Endothelial cell of umbilical vein (primary cell): Measurements from ENCODE around the gene OTULIN. TPM values are rescaled to one million over a fixed set of nuclear protein-coding genes. Genes with fewer than 3 reads are reported as not detected.

Source experiments
- BruUV-seq: library from RNA; stranded (reverse); fragments of 400-500 nt; replicated peaks from 2 replicates; lab custom pipeline; 2021; lab: Mats Ljungman, UMichigan
- CTCF ChIA-PET: fragments of 300-600, 350-600 bp; sonication (Branson Sonifier 250); formaldehyde crosslinking; loops from one replicate; lab custom pipeline; 2021; ENCODE audit warnings: antibody characterized with exemption, inconsistent platforms; lab: Charles Lee
- POLR2A ChIA-PET: fragments of 300-600, 350-600 bp; sonication (Branson Sonifier 250); formaldehyde crosslinking; loops from one replicate; lab custom pipeline; 2021; ENCODE audit warnings: antibody characterized with exemption, inconsistent platforms; lab: Charles Lee
- DNase-seq: peaks from one replicate; pipeline ENCODE4 v3.0.0-alpha.2; 2011; ENCODE audit warnings: low read depth, low spot score
- FAIRE-seq: peaks from 2 replicates; lab custom pipeline; 2011; peaks lifted over from hg19 to GRCh38; lab: Jason Lieb, UNC
- H2AFZ ChIP-seq: 2 replicates; pipeline ENCODE4 v1.6.0; 2012; ENCODE audit warnings: low read depth, low read length, control low read depth, inconsistent platforms
- H3K27ac ChIP-seq: 2 replicates; pipeline ENCODE4 v1.5.1; 2011; ENCODE audit warnings: low read depth, mild to moderate bottlenecking, control low read depth, low read length, moderate library complexity; ENCODE audit not compliant: insufficient read depth
- H3K27me3 ChIP-seq, 2 experiments: 2 replicates each; pipeline versions ENCODE4 v1.6.0 to v1.6.1; 2011; ENCODE audit warnings: low read length in 2 of 2, mixed read lengths in 1 of 2; ENCODE audit not compliant: control insufficient read depth in 2 of 2, insufficient read depth in 2 of 2
- H3K36me3 ChIP-seq, 2 experiments: 2 replicates in 1 of 2; 3 replicates in 1 of 2; pipeline ENCODE4 v1.5.1; 2011; ENCODE audit warnings: low read length in 2 of 2, mild to moderate bottlenecking in 1 of 2, moderate library complexity in 1 of 2; ENCODE audit not compliant: control insufficient read depth in 2 of 2, insufficient read depth in 2 of 2; ENCODE audit errors: extremely low read depth in 1 of 2
- H3K4me1 ChIP-seq: 3 replicates; pipeline ENCODE4 v1.5.1; 2011; ENCODE audit warnings: mild to moderate bottlenecking, low read length; ENCODE audit not compliant: control insufficient read depth, insufficient read depth; ENCODE audit errors: extremely low read depth
- H3K4me2 ChIP-seq: 2 replicates; pipeline ENCODE4 v1.6.1; 2011; ENCODE audit warnings: low read length, control low read depth, mixed read lengths; ENCODE audit not compliant: insufficient read depth
- H3K4me3 ChIP-seq, 3 experiments: fragments of 200-600 bp in 1 of 3; sonication (generic), shearing (Covaris generic) in 1 of 3; replicated peaks in 1 of 3; 2 replicates each; pipeline ENCODE4 v1.5.1; 2011 to 2016; ENCODE audit warnings: control low read depth in 3 of 3, low read length in 3 of 3, mild to moderate bottlenecking in 2 of 3, inconsistent platforms in 1 of 3, low read depth in 1 of 3, moderate library complexity in 1 of 3; ENCODE audit not compliant: insufficient read depth in 1 of 3
- H3K79me2 ChIP-seq: 2 replicates; pipeline ENCODE4 v1.6.0; 2012; ENCODE audit warnings: low read length, inconsistent platforms; ENCODE audit not compliant: control insufficient read depth, insufficient read depth
- H3K9ac ChIP-seq: replicated peaks from 2 replicates; pipeline ENCODE3; 2011; ENCODE audit warnings: low read length, control low read depth; ENCODE audit not compliant: insufficient read depth; ENCODE audit errors: extremely low read depth
- H3K9me1 ChIP-seq: replicated peaks from 3 replicates; pipeline ENCODE4 v1.6.0; 2011; ENCODE audit warnings: mild to moderate bottlenecking, low read length; ENCODE audit not compliant: control insufficient read depth, insufficient read depth; ENCODE audit errors: extremely low read depth
- H3K9me3 ChIP-seq: replicated peaks from 2 replicates; pipeline ENCODE4 v1.5.1; 2012; ENCODE audit warnings: low read length, inconsistent platforms; ENCODE audit not compliant: control insufficient read depth, insufficient read depth
- H4K20me1 ChIP-seq: replicated peaks from 2 replicates; pipeline ENCODE3; 2011; ENCODE audit warnings: mild to moderate bottlenecking, low read length; ENCODE audit not compliant: control insufficient read depth, insufficient read depth; ENCODE audit errors: extremely low read depth
- EZH2 ChIP-seq: IDR thresholded peaks from 2 replicates; pipeline ENCODE4 v1.6.1; 2012; ENCODE audit warnings: borderline replicate concordance, low read depth, mild to moderate bottlenecking, moderate library complexity, low read length, inconsistent platforms; ENCODE audit not compliant: severe bottlenecking
- FOS ChIP-seq: IDR thresholded peaks from 2 replicates; pipeline ENCODE4 v1.6.1; 2011; ENCODE audit warnings: mild to moderate bottlenecking, low read length, moderate library complexity, borderline replicate concordance; ENCODE audit not compliant: insufficient read depth
- GATA2 ChIP-seq: IDR thresholded peaks from 2 replicates; pipeline ENCODE4 v1.7.0; 2011; ENCODE audit warnings: low read depth, mild to moderate bottlenecking, moderate library complexity, mixed read lengths, low read length; ENCODE audit not compliant: insufficient read length, insufficient read depth
- JUN ChIP-seq: IDR thresholded peaks from 2 replicates; pipeline ENCODE4 v1.6.1; 2011; ENCODE audit warnings: borderline replicate concordance, low read depth; ENCODE audit not compliant: insufficient read length, insufficient read depth
- MAX ChIP-seq: IDR thresholded peaks from 2 replicates; pipeline ENCODE4 v1.6.1; 2011; ENCODE audit not compliant: insufficient read depth, insufficient read length
- MYC ChIP-seq: IDR thresholded peaks from one replicate; pipeline ENCODE4 v1.6.1; 2011; ENCODE audit warnings: mild to moderate bottlenecking, low read depth, low read length
- POLR2A ChIP-seq: IDR thresholded peaks from 2 replicates; pipeline ENCODE4 v1.6.1; 2012; ENCODE audit warnings: low read depth, mild to moderate bottlenecking, control low read depth, low read length
- POLR2AphosphoS5 ChIP-seq: IDR thresholded peaks from 2 replicates; pipeline ENCODE4 v1.6.1; 2012; ENCODE audit warnings: low read depth, mild to moderate bottlenecking, control low read depth, low read length, moderate library complexity; ENCODE audit not compliant: insufficient read depth
- dilution Hi-C: fragments of 300-500 bp; cut with MboI; formaldehyde crosslinking; loops from one replicate; pipeline ENCODE4 v1.15.0; 2019; ENCODE audit warnings: low sequenced_read_pairs; ENCODE audit not compliant: extremely low pct_ligation_motif_present
- intact Hi-C: fragments of 100-400 bp; cut with micrococcal nuclease; formaldehyde crosslinking; loops from one replicate; pipeline ENCODE4 v1.10.0; 2022
- polyA plus RNA-seq, 4 experiments: library from polyadenylated mRNA; depleted of rRNA in 3 of 4; stranded (reverse) in 3 of 4; unstranded in 1 of 4; fragments of >200 nt; gene quantifications; 2 replicates each; pipeline versions ENCODE4 v1.2.1 to v1.2.3, GENCODE V29; 2011 to 2012; ENCODE audit warnings: missing spikeins in 1 of 4
- total RNA-seq: library from RNA; stranded (reverse); gene quantifications from 2 replicates; pipeline ENCODE4 v1.2.3, GENCODE V29; 2021
- TF ChIP-seq, protein P1 (sequence below), 2 donors: IDR thresholded peaks; 1 replicate in 1 of 2; 2 replicates in 1 of 2; pipeline ENCODE4 v1.5.1; 2011; ENCODE audit warnings: low read length in 2 of 2, mild to moderate bottlenecking in 2 of 2, moderate library complexity in 2 of 2, control low read depth in 1 of 2, inconsistent platforms in 1 of 2, low read depth in 1 of 2; ENCODE audit not compliant: insufficient read depth in 1 of 2; ENCODE audit errors: extremely low read depth in 1 of 2

The OTULIN gene
- total and polyA plus RNA-seq, 2 donors (not counting 3 experiments of a cell fraction or from before 2014, with no cell fraction given), result 7.8 to 30.2 TPM

GRCh38 chr5:14683906-14684455 is 19.5 kb downstream of the OTULIN start:
- FAIRE-seq, result no peak
- H3K27me3 ChIP-seq, result no peaks in the 10 kb centered on the region
- H3K4me1 ChIP-seq, result no peaks in the 10 kb centered on the region
- no TSS peak for BruUV-seq
- H4K20me1 ChIP-seq, result no peaks in the 10 kb centered on the region
- no peak overlapping the region for H3K9ac ChIP-seq
- DNase-seq, result no peak
- ChIA-PET POLR2A (no interaction called here), CTCF (interaction anchor here (0.6 to 4.5 kb wide), 9 partner anchors 11 to 330 kb away, joined by 3 to 94 read pairs (median 22); no protein-coding TSS in a partner anchor)
- H3K9me1 ChIP-seq, result no peaks in the 10 kb centered on the region
- TF ChIP-seq MAX (no peak), POLR2AphosphoS5 (no peak), JUN (no peak), EZH2 (no peak), MYC (no peak), GATA2 (no peak), POLR2A (no peak), FOS (no peak)
- TF ChIP-seq, protein P1, sequence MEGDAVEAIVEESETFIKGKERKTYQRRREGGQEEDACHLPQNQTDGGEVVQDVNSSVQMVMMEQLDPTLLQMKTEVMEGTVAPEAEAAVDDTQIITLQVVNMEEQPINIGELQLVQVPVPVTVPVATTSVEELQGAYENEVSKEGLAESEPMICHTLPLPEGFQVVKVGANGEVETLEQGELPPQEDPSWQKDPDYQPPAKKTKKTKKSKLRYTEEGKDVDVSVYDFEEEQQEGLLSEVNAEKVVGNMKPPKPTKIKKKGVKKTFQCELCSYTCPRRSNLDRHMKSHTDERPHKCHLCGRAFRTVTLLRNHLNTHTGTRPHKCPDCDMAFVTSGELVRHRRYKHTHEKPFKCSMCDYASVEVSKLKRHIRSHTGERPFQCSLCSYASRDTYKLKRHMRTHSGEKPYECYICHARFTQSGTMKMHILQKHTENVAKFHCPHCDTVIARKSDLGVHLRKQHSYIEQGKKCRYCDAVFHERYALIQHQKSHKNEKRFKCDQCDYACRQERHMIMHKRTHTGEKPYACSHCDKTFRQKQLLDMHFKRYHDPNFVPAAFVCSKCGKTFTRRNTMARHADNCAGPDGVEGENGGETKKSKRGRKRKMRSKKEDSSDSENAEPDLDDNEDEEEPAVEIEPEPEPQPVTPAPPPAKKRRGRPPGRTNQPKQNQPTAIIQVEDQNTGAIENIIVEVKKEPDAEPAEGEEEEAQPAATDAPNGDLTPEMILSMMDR (IDR thresholded peaks at IDR 0.05; ENCODE audit: extremely low read depth in 1 of 2, insufficient read depth in 1 of 2, low read depth in 1 of 2, low read length in 2 of 2), result no peak
- no peak overlapping the region for H2AFZ ChIP-seq
- dilution Hi-C loops, result no loop called here
- no peaks in the 10 kb centered on the region for H3K79me2 ChIP-seq
- intact Hi-C loops, result no loop called here
- no peak overlapping the region for H3K4me2 ChIP-seq
- no peaks in the 10 kb centered on the region for H3K9me3 ChIP-seq
- peaks cover 10 to 30% of the 10 kb centered on the region in 2 experiments for H3K36me3 ChIP-seq
- no peak overlapping the region for H3K4me3 ChIP-seq
- no peak overlapping the region for H3K27ac ChIP-seq
